Measurements from ENCODE around the gene LRRC58.

The LRRC58 gene

DNA sequence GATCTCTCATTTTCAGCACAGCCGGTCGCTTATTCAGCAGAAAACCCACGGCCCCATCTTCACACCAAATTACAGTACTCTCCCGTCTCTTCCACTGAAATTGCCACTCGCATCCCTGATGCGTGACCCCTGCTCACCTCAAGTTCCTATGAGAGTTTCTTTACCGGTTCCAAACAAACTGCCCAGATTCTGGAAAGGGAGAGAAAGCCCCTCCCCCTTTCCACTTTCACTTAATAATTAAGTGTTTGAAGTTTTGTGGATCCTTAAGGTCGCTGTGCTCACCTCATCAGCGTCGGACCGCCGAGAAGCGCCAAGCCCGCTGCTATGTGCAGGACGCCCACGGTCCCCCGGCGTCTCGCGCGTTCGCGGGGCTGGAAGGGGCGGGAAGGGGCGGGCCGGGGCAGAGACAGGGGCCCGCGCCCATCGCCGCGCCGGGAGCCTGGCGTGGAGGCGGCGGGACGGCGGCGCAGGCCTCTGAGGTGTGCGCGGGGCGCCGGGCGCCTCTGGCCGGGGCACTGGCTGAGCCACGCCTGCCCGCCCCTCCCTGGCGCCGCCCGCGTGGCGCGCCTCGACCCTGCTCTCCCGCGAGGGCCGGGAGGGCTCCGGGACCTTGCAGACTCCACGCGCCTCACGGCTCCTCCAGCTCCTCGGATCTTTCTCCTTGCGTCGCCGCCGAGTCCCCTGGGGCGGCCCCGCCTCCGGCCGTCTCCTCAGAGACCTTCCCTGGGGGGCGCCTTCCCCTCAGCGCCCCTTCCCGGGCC lies 64.2 kb downstream of the LRRC58 start, which contains the start of gene GPR156:
Gene GPR156, minus strand, starts transcription at position 476 of the 761 bp plus-strand sequence. CDS start 41,124 bp downstream, outside the sequence.
- Histone ChIP-seq H2BK12ac (ENCODE audit: low read length in 2 of 2) (no peak within 1 kb of the TSS), H3K9ac (ENCODE audit: low read length) (peak within 1 kb of the TSS; percentile 82), H2BK15ac (ENCODE audit: low read depth, poor library complexity, severe bottlenecking) (no peak within 1 kb of the TSS), H3K36me3 (ENCODE audit: control insufficient read depth in 1 of 2, insufficient read depth in 2 of 2, low read depth in 1 of 2, low read length in 2 of 2) (no peaks in the 10 kb centered on the region), H4K8ac (ENCODE audit: low read length) (no peak within 1 kb of the TSS), H3K4me3 (ENCODE audit: insufficient read depth in 1 of 2, low read depth in 1 of 2, low read length in 2 of 2) (peak within 1 kb of the TSS; percentile 62 to 85), H3K14ac (ENCODE audit: low read length in 2 of 2) (peak within 1 kb of the TSS in 1 of 2 experiments; percentile 15), H3K23ac (ENCODE audit: low read length in 2 of 2) (no peak within 1 kb of the TSS), H3K4ac (ENCODE audit: low read depth in 1 of 2, low read length in 2 of 2) (no peak within 1 kb of the TSS), H3K9me3 (ENCODE audit: control insufficient read depth, low read length) (no peaks in the 10 kb centered on the region), H3K27me3 (ENCODE audit: control insufficient read depth in 1 of 2, insufficient read depth in 1 of 2, low read length in 2 of 2) (peaks cover 14 to 15% of the 10 kb centered on the region in 2 experiments), H3K4me2 (ENCODE audit: low read length, poor library complexity, severe bottlenecking) (peak within 1 kb of the TSS; percentile 89), H3K27ac (ENCODE audit: low read length, poor library complexity, severe bottlenecking) (no peak within 1 kb of the TSS), H3K18ac (ENCODE audit: low read depth in 1 of 2, low read length in 2 of 2) (peak within 1 kb of the TSS in 1 of 2 experiments; percentile 28), H4K91ac (ENCODE audit: low read length) (peak within 1 kb of the TSS; percentile 50), H3K79me1 (replicated peaks; ENCODE audit: low read length, poor library complexity, severe bottlenecking) (no peaks in the 10 kb centered on the region), H3K4me1 (ENCODE audit: control insufficient read depth, insufficient read depth, low read depth, low read length) (peaks cover 8% of the 10 kb centered on the region), H2AFZ (ENCODE audit: low read depth, low read length) (no peak within 1 kb of the TSS), H2AK5ac (ENCODE audit: low read length, severe bottlenecking) (no peak within 1 kb of the TSS), H2BK5ac (ENCODE audit: low read depth, low read length, poor library complexity, severe bottlenecking) (peak within 1 kb of the TSS; percentile 59), H2BK120ac (ENCODE audit: low read depth, low read length) (no peak within 1 kb of the TSS)
- DNase-seq = peak; percentile 8
- WGBS = 8% methylated on average over 57 of the region's 72 CpGs

DNA sequence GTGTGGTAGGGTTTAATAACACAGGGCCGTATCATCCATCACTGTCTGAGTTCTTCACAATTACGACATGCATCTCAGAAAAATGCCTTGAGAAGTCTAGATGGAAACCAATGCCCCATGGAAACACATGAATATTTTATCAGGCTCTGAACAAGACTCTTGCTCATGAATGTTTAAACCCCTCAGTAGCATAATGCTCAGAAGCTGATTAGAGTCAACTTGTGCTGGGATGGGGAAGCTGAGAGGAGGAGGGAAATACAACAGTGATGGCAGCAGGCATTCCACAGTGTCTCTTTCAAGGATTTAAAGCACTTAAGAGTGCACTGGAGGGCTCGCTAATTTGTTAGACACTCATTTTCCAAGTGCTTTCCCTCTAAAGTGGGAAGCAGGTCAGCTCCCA lies 67.9 kb downstream of the LRRC58 start:
- Histone ChIP-seq H4K91ac (ENCODE audit: low read length) (no peak overlapping the region), H2BK15ac (ENCODE audit: low read depth, poor library complexity, severe bottlenecking) (no peak overlapping the region), H2AK5ac (ENCODE audit: low read length, severe bottlenecking) (no peak overlapping the region), H3K27me3 (ENCODE audit: control insufficient read depth in 1 of 2, insufficient read depth in 1 of 2, low read length in 2 of 2) (peaks cover 8% of the 10 kb centered on the region in 2 experiments), H3K79me1 (replicated peaks; ENCODE audit: low read length, poor library complexity, severe bottlenecking) (no peaks in the 10 kb centered on the region), H3K4me3 (ENCODE audit: insufficient read depth in 1 of 2, low read depth in 1 of 2, low read length in 2 of 2) (no peak overlapping the region), H2BK120ac (ENCODE audit: low read depth, low read length) (no peak overlapping the region), H3K18ac (ENCODE audit: low read depth in 1 of 2, low read length in 2 of 2) (no peak overlapping the region), H2AFZ (ENCODE audit: low read depth, low read length) (no peak overlapping the region), H3K4me1 (ENCODE audit: control insufficient read depth, insufficient read depth, low read depth, low read length) (peaks cover 8% of the 10 kb centered on the region), H3K36me3 (ENCODE audit: control insufficient read depth in 1 of 2, insufficient read depth in 2 of 2, low read depth in 1 of 2, low read length in 2 of 2) (no peaks in the 10 kb centered on the region), H2BK12ac (ENCODE audit: low read length in 2 of 2) (no peak overlapping the region), H3K4ac (ENCODE audit: low read depth in 1 of 2, low read length in 2 of 2) (no peak overlapping the region), H2BK5ac (ENCODE audit: low read depth, low read length, poor library complexity, severe bottlenecking) (no peak overlapping the region), H4K8ac (ENCODE audit: low read length) (no peak overlapping the region), H3K9ac (ENCODE audit: low read length) (no peak overlapping the region), H3K4me2 (ENCODE audit: low read length, poor library complexity, severe bottlenecking) (no peak overlapping the region), H3K9me3 (ENCODE audit: control insufficient read depth, low read length) (no peaks in the 10 kb centered on the region), H3K23ac (ENCODE audit: low read length in 2 of 2) (no peak overlapping the region), H3K14ac (ENCODE audit: low read length in 2 of 2) (no peak overlapping the region), H3K27ac (ENCODE audit: low read length, poor library complexity, severe bottlenecking) (no peak overlapping the region)
- no peak for DNase-seq
- WGBS = 81% methylated on average over 3 of the region's 3 CpGs

DNA sequence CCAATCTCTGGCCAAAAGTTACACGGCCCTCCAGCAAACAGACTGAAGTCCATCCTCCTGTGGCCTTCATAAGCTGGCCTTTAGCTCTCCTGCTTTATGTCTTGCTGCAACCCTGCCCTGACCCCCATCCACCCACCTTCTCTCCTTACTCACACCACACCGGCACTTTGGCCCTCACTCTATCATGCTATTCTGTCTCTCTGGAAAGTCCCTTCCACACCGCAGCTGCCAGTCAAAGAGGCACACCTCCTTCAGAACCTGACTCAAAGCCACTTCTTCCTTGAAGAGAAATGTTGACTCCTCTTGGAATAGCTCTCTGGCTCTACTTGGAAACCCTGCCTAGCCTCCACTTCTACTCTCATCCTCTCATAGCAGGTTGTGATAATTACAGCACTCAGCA lies 68.6 kb downstream of the LRRC58 start:
- H4K91ac ChIP-seq (ENCODE audit: low read length) = no peak overlapping the region
- 87% methylated on average over 3 of the region's 3 CpGs for WGBS
- H3K4me1 ChIP-seq (ENCODE audit: control insufficient read depth, insufficient read depth, low read depth, low read length) = peaks cover 8% of the 10 kb centered on the region
- no peak overlapping the region for H2BK120ac ChIP-seq (ENCODE audit: low read depth, low read length)
- no peak overlapping the region for H2AK5ac ChIP-seq (ENCODE audit: low read length, severe bottlenecking)
- H3K18ac ChIP-seq (ENCODE audit: low read depth in 1 of 2, low read length in 2 of 2) = no peak overlapping the region
- H2AFZ ChIP-seq (ENCODE audit: low read depth, low read length) = no peak overlapping the region
- no peak overlapping the region for H3K4ac ChIP-seq (ENCODE audit: low read depth in 1 of 2, low read length in 2 of 2)
- H2BK5ac ChIP-seq (ENCODE audit: low read depth, low read length, poor library complexity, severe bottlenecking) = no peak overlapping the region
- no peak overlapping the region for H3K9ac ChIP-seq (ENCODE audit: low read length)
- no peak overlapping the region for H2BK15ac ChIP-seq (ENCODE audit: low read depth, poor library complexity, severe bottlenecking)
- H3K4me2 ChIP-seq (ENCODE audit: low read length, poor library complexity, severe bottlenecking) = no peak overlapping the region
- no peak for DNase-seq
- H2BK12ac ChIP-seq (ENCODE audit: low read length in 2 of 2) = no peak overlapping the region
- no peaks in the 10 kb centered on the region for H3K9me3 ChIP-seq (ENCODE audit: control insufficient read depth, low read length)
- no peaks in the 10 kb centered on the region for H3K79me1 ChIP-seq (replicated peaks; ENCODE audit: low read length, poor library complexity, severe bottlenecking)
- H3K23ac ChIP-seq (ENCODE audit: low read length in 2 of 2) = no peak overlapping the region
- H3K4me3 ChIP-seq (ENCODE audit: insufficient read depth in 1 of 2, low read depth in 1 of 2, low read length in 2 of 2) = no peak overlapping the region
- H3K27me3 ChIP-seq (ENCODE audit: control insufficient read depth in 1 of 2, insufficient read depth in 1 of 2, low read length in 2 of 2) = peaks cover 5 to 8% of the 10 kb centered on the region in 2 experiments
- no peak overlapping the region for H4K8ac ChIP-seq (ENCODE audit: low read length)
- no peak overlapping the region for H3K27ac ChIP-seq (ENCODE audit: low read length, poor library complexity, severe bottlenecking)
- no peaks in the 10 kb centered on the region for H3K36me3 ChIP-seq (ENCODE audit: control insufficient read depth in 1 of 2, insufficient read depth in 2 of 2, low read depth in 1 of 2, low read length in 2 of 2)
- no peak overlapping the region for H3K14ac ChIP-seq (ENCODE audit: low read length in 2 of 2)

DNA sequence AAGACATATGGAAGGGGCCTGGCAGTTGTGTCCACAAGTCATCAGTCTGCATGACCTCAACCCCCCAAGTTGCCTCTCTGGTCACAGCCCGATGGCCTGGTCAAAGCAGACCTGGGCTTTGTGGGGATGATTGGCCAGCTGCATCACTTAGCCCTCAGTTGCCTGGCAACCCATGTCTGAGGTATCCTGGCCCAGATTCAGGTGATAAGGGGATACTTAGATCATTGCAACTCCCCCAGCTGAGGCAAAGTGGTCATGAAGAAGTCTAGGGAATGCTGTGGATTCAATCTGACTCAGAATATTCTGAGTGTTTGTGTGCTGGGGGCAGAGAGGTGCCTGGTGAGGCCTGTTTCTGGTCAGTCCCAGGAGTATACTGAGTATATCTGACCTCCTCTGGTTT lies 69.1 kb downstream of the LRRC58 start:
- no peak overlapping the region for H2AFZ ChIP-seq (ENCODE audit: low read depth, low read length)
- H2BK5ac ChIP-seq (ENCODE audit: low read depth, low read length, poor library complexity, severe bottlenecking) = no peak overlapping the region
- H3K4me3 ChIP-seq (ENCODE audit: insufficient read depth in 1 of 2, low read depth in 1 of 2, low read length in 2 of 2) = no peak overlapping the region
- H3K4me2 ChIP-seq (ENCODE audit: low read length, poor library complexity, severe bottlenecking) = no peak overlapping the region
- no peak overlapping the region for H3K9ac ChIP-seq (ENCODE audit: low read length)
- H3K27ac ChIP-seq (ENCODE audit: low read length, poor library complexity, severe bottlenecking) = no peak overlapping the region
- no peaks in the 10 kb centered on the region for H3K79me1 ChIP-seq (replicated peaks; ENCODE audit: low read length, poor library complexity, severe bottlenecking)
- no peaks in the 10 kb centered on the region for H3K9me3 ChIP-seq (ENCODE audit: control insufficient read depth, low read length)
- no peak overlapping the region for H3K23ac ChIP-seq (ENCODE audit: low read length in 2 of 2)
- H3K36me3 ChIP-seq (ENCODE audit: control insufficient read depth in 1 of 2, insufficient read depth in 2 of 2, low read depth in 1 of 2, low read length in 2 of 2) = no peaks in the 10 kb centered on the region
- no peak overlapping the region for H2AK5ac ChIP-seq (ENCODE audit: low read length, severe bottlenecking)
- H4K8ac ChIP-seq (ENCODE audit: low read length) = no peak overlapping the region
- no peak overlapping the region for H3K18ac ChIP-seq (ENCODE audit: low read depth in 1 of 2, low read length in 2 of 2)
- no peak overlapping the region for H2BK120ac ChIP-seq (ENCODE audit: low read depth, low read length)
- peaks cover 5 to 8% of the 10 kb centered on the region in 2 experiments for H3K27me3 ChIP-seq (ENCODE audit: control insufficient read depth in 1 of 2, insufficient read depth in 1 of 2, low read length in 2 of 2)
- H3K14ac ChIP-seq (ENCODE audit: low read length in 2 of 2) = no peak overlapping the region
- H2BK15ac ChIP-seq (ENCODE audit: low read depth, poor library complexity, severe bottlenecking) = no peak overlapping the region
- no peak overlapping the region for H4K91ac ChIP-seq (ENCODE audit: low read length)
- WGBS = 77% methylated on average over 1 of the region's 1 CpG
- no peak overlapping the region for H3K4ac ChIP-seq (ENCODE audit: low read depth in 1 of 2, low read length in 2 of 2)
- no peak for DNase-seq
- H3K4me1 ChIP-seq (ENCODE audit: control insufficient read depth, insufficient read depth, low read depth, low read length) = peaks cover 4% of the 10 kb centered on the region
- no peak overlapping the region for H2BK12ac ChIP-seq (ENCODE audit: low read length in 2 of 2)

Data from mesenchymal stem cell (in vitro differentiated cells and primary cell).